ENCODE results near the gene GPATCH2L. TPM values are rescaled to one million over a fixed set of nuclear protein-coding genes. Genes with fewer than 3 reads are reported as not detected.

The GPATCH2L gene
- total and polyA plus RNA-seq, 4 donors, result 21.3 to 69.5 (median 43.4) TPM

- Histone ChIP-seq H3K27me3 (ENCODE audit: control insufficient read depth, insufficient read depth, low read length) (no peaks in the 10 kb centered on the region), H3K4me3 (ENCODE audit: low read depth, low read length) (no peak overlapping the region), H3K27ac (ENCODE audit: low read depth, low read length) (no peak overlapping the region), H3K4me1 (ENCODE audit: control insufficient read depth, insufficient read depth, low read length) (peaks cover 3% of the 10 kb centered on the region), H3K9me3 (ENCODE audit: control insufficient read depth, insufficient read depth, low read length) (peaks cover 2% of the 10 kb centered on the region), H3K36me3 (ENCODE audit: control insufficient read depth, insufficient read depth, low read length) (no peaks in the 10 kb centered on the region)
- 32% methylated on average over 2 of the region's 6 CpGs for whole genome bisulfite sequencing (ENCODE audit: insufficient coverage)
- peak in 1 of 6 donors; percentile 5 for DNase-seq (ENCODE audit: low read depth in 4 of 6, low spot score in 6 of 6)
Measured at GRCh38 chr14:76237349-76237990, 85.7 kb downstream of the GPATCH2L start.

- Histone ChIP-seq H3K36me3 (ENCODE audit: control insufficient read depth, insufficient read depth, low read length) (no peaks in the 10 kb centered on the region), H3K4me3 (ENCODE audit: low read depth, low read length) (no peak overlapping the region), H3K27ac (ENCODE audit: low read depth, low read length) (no peak overlapping the region), H3K9me3 (ENCODE audit: control insufficient read depth, insufficient read depth, low read length) (peaks cover 2% of the 10 kb centered on the region), H3K4me1 (ENCODE audit: control insufficient read depth, insufficient read depth, low read length) (no peaks in the 10 kb centered on the region), H3K27me3 (ENCODE audit: control insufficient read depth, insufficient read depth, low read length) (no peaks in the 10 kb centered on the region)
- DNase-seq (ENCODE audit: low read depth in 4 of 6, low spot score in 6 of 6), result no peak
- no CpG with 5 or more reads among the region's 1 CpG for WGBS (ENCODE audit: insufficient coverage)
Measured at GRCh38 chr14:76245097-76245496, 93.4 kb downstream of the GPATCH2L start.

GRCh38 chr14:76250302-76250701 is 98.6 kb downstream of the GPATCH2L start:
- DNase-seq (ENCODE audit: low read depth in 4 of 6, low spot score in 6 of 6), result peak in 1 of 6 donors; percentile 74
- H3K4me3 ChIP-seq (ENCODE audit: low read depth, low read length), result no peak overlapping the region
- H3K4me1 ChIP-seq (ENCODE audit: control insufficient read depth, insufficient read depth, low read length), result peaks cover 3% of the 10 kb centered on the region
- H3K36me3 ChIP-seq (ENCODE audit: control insufficient read depth, insufficient read depth, low read length), result no peaks in the 10 kb centered on the region
- no peaks in the 10 kb centered on the region for H3K9me3 ChIP-seq (ENCODE audit: control insufficient read depth, insufficient read depth, low read length)
- WGBS (ENCODE audit: insufficient coverage), result 18% methylated on average over 7 of the region's 9 CpGs
- H3K27me3 ChIP-seq (ENCODE audit: control insufficient read depth, insufficient read depth, low read length), result peaks cover 4% of the 10 kb centered on the region
- no peak overlapping the region for H3K27ac ChIP-seq (ENCODE audit: low read depth, low read length)

GRCh38 chr14:76252471-76252870 is 100.7 kb downstream of the GPATCH2L start:
- Histone ChIP-seq H3K4me3 (ENCODE audit: low read depth, low read length) (no peak overlapping the region), H3K27ac (ENCODE audit: low read depth, low read length) (no peak overlapping the region), H3K27me3 (ENCODE audit: control insufficient read depth, insufficient read depth, low read length) (peaks cover 4% of the 10 kb centered on the region), H3K36me3 (ENCODE audit: control insufficient read depth, insufficient read depth, low read length) (no peaks in the 10 kb centered on the region), H3K4me1 (ENCODE audit: control insufficient read depth, insufficient read depth, low read length) (peaks cover 3% of the 10 kb centered on the region), H3K9me3 (ENCODE audit: control insufficient read depth, insufficient read depth, low read length) (no peaks in the 10 kb centered on the region)
- WGBS (ENCODE audit: insufficient coverage), result no CpG with 5 or more reads among the region's 3 CpGs
- no peak for DNase-seq (ENCODE audit: low read depth in 4 of 6, low spot score in 6 of 6)

- DNase-seq (ENCODE audit: low read depth in 4 of 6, low spot score in 6 of 6), result no peak
- H3K36me3 ChIP-seq (ENCODE audit: control insufficient read depth, insufficient read depth, low read length), result no peaks in the 10 kb centered on the region
- no peak overlapping the region for H3K27ac ChIP-seq (ENCODE audit: low read depth, low read length)
- H3K27me3 ChIP-seq (ENCODE audit: control insufficient read depth, insufficient read depth, low read length), result peaks cover 4% of the 10 kb centered on the region
- 80% methylated on average over 4 of the region's 8 CpGs for WGBS (ENCODE audit: insufficient coverage)
- peaks cover 3% of the 10 kb centered on the region for H3K4me1 ChIP-seq (ENCODE audit: control insufficient read depth, insufficient read depth, low read length)
- no peaks in the 10 kb centered on the region for H3K9me3 ChIP-seq (ENCODE audit: control insufficient read depth, insufficient read depth, low read length)
- H3K4me3 ChIP-seq (ENCODE audit: low read depth, low read length), result no peak overlapping the region
Measured at GRCh38 chr14:76253111-76253510, 101.4 kb downstream of the GPATCH2L start.

- Histone ChIP-seq H3K36me3 (ENCODE audit: control insufficient read depth, insufficient read depth, low read length) (no peaks in the 10 kb centered on the region), H3K4me1 (ENCODE audit: control insufficient read depth, insufficient read depth, low read length) (peaks cover 2% of the 10 kb centered on the region), H3K9me3 (ENCODE audit: control insufficient read depth, insufficient read depth, low read length) (no peaks in the 10 kb centered on the region), H3K27me3 (ENCODE audit: control insufficient read depth, insufficient read depth, low read length) (no peaks in the 10 kb centered on the region), H3K4me3 (ENCODE audit: low read depth, low read length) (no peak overlapping the region), H3K27ac (ENCODE audit: low read depth, low read length) (no peak overlapping the region)
- no peak for DNase-seq (ENCODE audit: low read depth in 4 of 6, low spot score in 6 of 6)
- 58% methylated on average over 4 of the region's 4 CpGs for WGBS (ENCODE audit: insufficient coverage)
Measured at GRCh38 chr14:76256545-76256944, 104.8 kb downstream of the GPATCH2L start.

GRCh38 chr14:76257111-76257803 is 105.5 kb downstream of the GPATCH2L start:
- Histone ChIP-seq H3K36me3 (ENCODE audit: control insufficient read depth, insufficient read depth, low read length) (no peaks in the 10 kb centered on the region), H3K4me3 (ENCODE audit: low read depth, low read length) (no peak overlapping the region), H3K4me1 (ENCODE audit: control insufficient read depth, insufficient read depth, low read length) (peaks cover 4% of the 10 kb centered on the region), H3K9me3 (ENCODE audit: control insufficient read depth, insufficient read depth, low read length) (no peaks in the 10 kb centered on the region), H3K27me3 (ENCODE audit: control insufficient read depth, insufficient read depth, low read length) (no peaks in the 10 kb centered on the region), H3K27ac (ENCODE audit: low read depth, low read length) (no peak overlapping the region)
- peak in 1 of 6 donors; percentile 44 for DNase-seq (ENCODE audit: low read depth in 4 of 6, low spot score in 6 of 6)
- 83% methylated on average over 3 of the region's 9 CpGs for WGBS (ENCODE audit: insufficient coverage)

- Histone ChIP-seq H3K36me3 (ENCODE audit: control insufficient read depth, insufficient read depth, low read length) (no peaks in the 10 kb centered on the region), H3K4me1 (ENCODE audit: control insufficient read depth, insufficient read depth, low read length) (peaks cover 4% of the 10 kb centered on the region), H3K4me3 (ENCODE audit: low read depth, low read length) (no peak overlapping the region), H3K27ac (ENCODE audit: low read depth, low read length) (no peak overlapping the region), H3K27me3 (ENCODE audit: control insufficient read depth, insufficient read depth, low read length) (no peaks in the 10 kb centered on the region), H3K9me3 (ENCODE audit: control insufficient read depth, insufficient read depth, low read length) (no peaks in the 10 kb centered on the region)
- 83% methylated on average over 4 of the region's 4 CpGs for WGBS (ENCODE audit: insufficient coverage)
- no peak for DNase-seq (ENCODE audit: low read depth in 4 of 6, low spot score in 6 of 6)
Measured at GRCh38 chr14:76257842-76258397, 106.2 kb downstream of the GPATCH2L start.

- WGBS (ENCODE audit: insufficient coverage), result 95% methylated on average over 5 of the region's 6 CpGs
- H3K27me3 ChIP-seq (ENCODE audit: control insufficient read depth, insufficient read depth, low read length), result no peaks in the 10 kb centered on the region
- no peaks in the 10 kb centered on the region for H3K36me3 ChIP-seq (ENCODE audit: control insufficient read depth, insufficient read depth, low read length)
- peaks cover 4% of the 10 kb centered on the region for H3K4me1 ChIP-seq (ENCODE audit: control insufficient read depth, insufficient read depth, low read length)
- no peak for DNase-seq (ENCODE audit: low read depth in 4 of 6, low spot score in 6 of 6)
- no peak overlapping the region for H3K4me3 ChIP-seq (ENCODE audit: low read depth, low read length)
- H3K9me3 ChIP-seq (ENCODE audit: control insufficient read depth, insufficient read depth, low read length), result no peaks in the 10 kb centered on the region
- no peak overlapping the region for H3K27ac ChIP-seq (ENCODE audit: low read depth, low read length)
Measured at GRCh38 chr14:76259029-76259735, 107.5 kb downstream of the GPATCH2L start.
